ENCODE measurements around the gene HSPA9.

GRCh38 chr5:138620663-138621224 lies 45.5 kb upstream of the HSPA9 start:
- no peak for TF ChIP-seq CTCF (IDR thresholded peaks at IDR 0.05)
- TF ChIP-seq EP300 (IDR thresholded peaks at IDR 0.05), result no peak
- TF ChIP-seq POLR2A (IDR thresholded peaks at IDR 0.05), result no peak

Data from stomach (tissue), 4 donors.